Colonic mucosa (tissue), 4 donors: ENCODE data around the gene ITPRIPL2. TPM values are rescaled to one million over a fixed set of nuclear protein-coding genes. Genes with fewer than 3 reads are reported as not detected.

Source experiments
- DNase-seq: peaks from one replicate; pipeline ENCODE4 v3.0.0-alpha.2; 2020
- H3K27ac ChIP-seq: fragments of 200-600 bp; one replicate; pipeline ENCODE4 v1.8.0; 2021
- H3K27me3 ChIP-seq: fragments of 200-600 bp; one replicate; pipeline ENCODE4 v1.8.0; 2021
- H3K36me3 ChIP-seq: fragments of 200-600 bp; one replicate; pipeline ENCODE4 v1.8.0; 2021
- H3K4me1 ChIP-seq: fragments of 200-600 bp; one replicate; pipeline ENCODE4 v1.8.0; 2021; ENCODE audit warnings: mild to moderate bottlenecking
- H3K4me3 ChIP-seq: fragments of 200-600 bp; one replicate; pipeline ENCODE4 v1.8.0; 2021
- H3K9ac ChIP-seq, 2 donors: one replicate each; pipeline ENCODE4 v1.7.0; 2013; ENCODE audit warnings: control low read depth in 2 of 2, low read depth in 2 of 2, low read length in 2 of 2
- H3K9me3 ChIP-seq: fragments of 200-600 bp; one replicate; pipeline ENCODE4 v1.8.0; 2021
- intact Hi-C: fragments of 100-400 bp; cut with DNase I; formaldehyde crosslinking; loops from one replicate; pipeline ENCODE4 v1.14.1; 2022
- total RNA-seq, 2 donors: library from RNA; stranded (reverse); fragmentation: NEBNext Ultra II Directional in 1 of 2; extraction: Animal tissue kit (Norgen Biotek cat#: 25700) in 1 of 2; gene quantifications; one replicate each; pipeline ENCODE4 v1.2.1, GENCODE V29; 2021
- TF ChIP-seq, protein P1 (sequence below): fragments of 200-600 bp; IDR thresholded peaks from one replicate; pipeline ENCODE4 v1.8.0; 2022; ENCODE audit warnings: antibody characterized with exemption, mild to moderate bottlenecking
- donor health status: healthy.
- donor health status: DM: no; HTN: no; CAD: no.
- donor health status: DM: no; HTN: no; CAD: no.

Gene ITPRIPL2
- total RNA-seq, 2 donors from 2014 or later, result 34.9 to 36.2 TPM

DNA sequence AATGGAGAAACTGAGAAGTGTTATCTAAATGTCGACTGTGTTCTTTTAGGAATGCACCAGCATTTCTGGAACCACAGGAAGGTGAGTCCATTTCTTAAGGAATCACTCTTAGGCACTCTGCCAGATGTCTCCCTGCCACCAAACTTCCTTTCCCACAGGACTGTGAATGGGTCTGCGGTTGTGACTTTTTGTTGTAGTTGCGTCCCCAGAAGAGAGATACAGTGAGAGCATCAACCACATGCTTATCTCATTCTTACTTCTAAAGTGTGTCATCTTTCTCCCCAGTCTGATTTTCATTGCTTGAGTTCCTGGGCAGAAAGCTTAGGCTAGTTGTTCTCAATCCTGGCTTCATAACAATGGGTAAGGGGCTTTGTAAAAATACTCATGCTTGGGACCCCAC, 13.4 kb downstream of the ITPRIPL2 start:
- TF ChIP-seq, protein P1, sequence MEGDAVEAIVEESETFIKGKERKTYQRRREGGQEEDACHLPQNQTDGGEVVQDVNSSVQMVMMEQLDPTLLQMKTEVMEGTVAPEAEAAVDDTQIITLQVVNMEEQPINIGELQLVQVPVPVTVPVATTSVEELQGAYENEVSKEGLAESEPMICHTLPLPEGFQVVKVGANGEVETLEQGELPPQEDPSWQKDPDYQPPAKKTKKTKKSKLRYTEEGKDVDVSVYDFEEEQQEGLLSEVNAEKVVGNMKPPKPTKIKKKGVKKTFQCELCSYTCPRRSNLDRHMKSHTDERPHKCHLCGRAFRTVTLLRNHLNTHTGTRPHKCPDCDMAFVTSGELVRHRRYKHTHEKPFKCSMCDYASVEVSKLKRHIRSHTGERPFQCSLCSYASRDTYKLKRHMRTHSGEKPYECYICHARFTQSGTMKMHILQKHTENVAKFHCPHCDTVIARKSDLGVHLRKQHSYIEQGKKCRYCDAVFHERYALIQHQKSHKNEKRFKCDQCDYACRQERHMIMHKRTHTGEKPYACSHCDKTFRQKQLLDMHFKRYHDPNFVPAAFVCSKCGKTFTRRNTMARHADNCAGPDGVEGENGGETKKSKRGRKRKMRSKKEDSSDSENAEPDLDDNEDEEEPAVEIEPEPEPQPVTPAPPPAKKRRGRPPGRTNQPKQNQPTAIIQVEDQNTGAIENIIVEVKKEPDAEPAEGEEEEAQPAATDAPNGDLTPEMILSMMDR, result no peak
- H3K27ac ChIP-seq, result no peak overlapping the region
- H3K27me3 ChIP-seq, result no peaks in the 10 kb centered on the region
- intact Hi-C loops, result no loop called here
- no peak for DNase-seq
- H3K9me3 ChIP-seq, result no peaks in the 10 kb centered on the region
- peaks cover 9% of the 10 kb centered on the region for H3K4me1 ChIP-seq
- H3K9ac ChIP-seq, result no peak overlapping the region
- no peak overlapping the region for H3K4me3 ChIP-seq
- no peaks in the 10 kb centered on the region for H3K36me3 ChIP-seq

DNA sequence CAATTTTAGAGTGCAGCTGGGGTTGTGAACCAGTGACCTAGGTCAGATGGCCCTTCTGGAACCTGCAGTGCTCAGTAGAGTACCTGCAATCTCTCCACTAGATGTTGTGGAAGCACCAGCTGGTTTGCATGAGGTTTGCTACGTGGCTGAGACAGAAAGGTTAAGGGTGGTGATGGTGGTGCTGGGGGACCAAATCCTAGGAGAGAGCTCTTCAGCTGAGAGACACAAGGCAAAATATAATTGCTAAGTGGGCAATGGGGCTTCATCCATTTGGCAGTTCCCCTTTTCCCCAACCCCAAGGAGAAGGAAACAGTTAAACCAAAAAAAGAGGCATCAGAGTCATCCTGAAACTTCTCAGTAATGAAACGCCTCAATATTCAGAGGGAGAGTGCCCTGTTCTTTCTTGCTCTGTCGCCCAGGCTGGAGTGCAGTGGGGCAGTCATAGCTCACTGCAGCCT, 13.9 kb downstream of the ITPRIPL2 start:
- intact Hi-C loops, result no loop called here
- DNase-seq, result no peak
- H3K27ac ChIP-seq, result no peak overlapping the region
- H3K27me3 ChIP-seq, result no peaks in the 10 kb centered on the region
- TF ChIP-seq, protein P1, result no peak
- no peaks in the 10 kb centered on the region for H3K9me3 ChIP-seq
- H3K4me1 ChIP-seq, result peaks cover 9% of the 10 kb centered on the region
- no peaks in the 10 kb centered on the region for H3K36me3 ChIP-seq
- no peak overlapping the region for H3K9ac ChIP-seq
- H3K4me3 ChIP-seq, result no peak overlapping the region

DNA sequence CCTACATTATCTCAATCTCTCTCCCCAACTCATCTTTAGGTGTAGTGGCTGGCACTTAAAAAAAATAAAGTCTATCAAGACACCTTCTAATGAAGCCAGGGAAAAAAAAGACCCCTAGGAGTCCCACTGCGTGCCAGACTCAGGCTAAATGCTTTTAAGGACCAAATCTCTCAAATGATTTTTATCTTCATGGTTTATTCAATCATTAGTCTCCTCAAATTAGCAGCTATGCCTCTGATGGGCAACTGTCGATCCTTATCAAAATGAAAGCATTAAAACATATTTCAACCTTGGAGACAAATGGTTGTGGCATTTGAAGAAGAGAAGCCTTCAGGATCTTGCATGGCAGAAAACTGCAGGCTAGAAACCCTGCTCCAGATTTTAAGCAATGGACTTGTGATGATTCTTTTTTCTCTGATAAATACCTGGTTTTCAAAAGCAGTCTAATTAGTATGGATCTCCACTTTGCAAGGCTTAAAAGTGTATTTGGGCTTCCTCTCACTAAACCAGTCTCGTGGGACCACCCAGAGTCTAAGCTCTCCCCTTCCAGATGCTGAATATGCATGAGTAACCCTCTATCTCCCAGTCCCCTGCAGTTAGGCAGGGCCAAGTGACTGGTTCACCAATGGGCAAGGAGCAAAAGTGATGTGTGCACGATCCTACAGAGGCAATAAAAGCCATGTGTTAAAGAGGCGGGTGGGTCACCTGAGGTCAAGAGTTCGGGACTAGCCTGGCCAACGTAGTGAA, 14.9 kb downstream of the ITPRIPL2 start:
- Histone ChIP-seq H3K27me3 (no peaks in the 10 kb centered on the region), H3K4me1 (peaks cover 9% of the 10 kb centered on the region), H3K9me3 (no peaks in the 10 kb centered on the region), H3K9ac (no peak overlapping the region), H3K36me3 (no peaks in the 10 kb centered on the region), H3K27ac (no peak overlapping the region), H3K4me3 (no peak overlapping the region)
- DNase-seq, result no peak
- intact Hi-C loops, result no loop called here
- TF ChIP-seq, protein P1, result no peak

DNA sequence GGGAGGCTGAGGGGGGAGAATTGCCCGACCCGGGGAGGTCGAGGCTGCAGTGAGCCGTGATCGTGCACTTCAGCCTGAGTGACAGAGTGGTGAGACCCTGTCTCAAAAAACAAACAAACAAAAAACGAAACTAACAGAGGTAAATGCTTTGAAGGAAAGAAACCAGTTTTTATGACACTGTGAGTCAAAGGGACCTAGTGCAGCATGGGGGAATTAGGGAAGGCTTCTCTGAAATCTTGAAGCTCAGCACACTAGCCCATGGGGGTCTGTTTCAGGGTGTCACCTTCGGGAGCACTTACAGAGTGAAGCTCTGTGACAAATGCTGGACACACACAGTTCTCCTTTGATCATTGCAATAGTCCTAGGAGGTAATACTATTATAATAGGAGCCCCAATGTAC, 16.6 kb downstream of the ITPRIPL2 start:
- TF ChIP-seq, protein P1, result no peak
- no peaks in the 10 kb centered on the region for H3K9me3 ChIP-seq
- intact Hi-C loops, result no loop called here
- no peaks in the 10 kb centered on the region for H3K27me3 ChIP-seq
- no peak for DNase-seq
- H3K4me3 ChIP-seq, result no peak overlapping the region
- H3K9ac ChIP-seq, result peak overlapping the region in 1 of 2 donors; percentile 38
- H3K4me1 ChIP-seq, result peaks cover 10% of the 10 kb centered on the region
- H3K36me3 ChIP-seq, result no peaks in the 10 kb centered on the region
- H3K27ac ChIP-seq, result peak overlapping the region; percentile 42

DNA sequence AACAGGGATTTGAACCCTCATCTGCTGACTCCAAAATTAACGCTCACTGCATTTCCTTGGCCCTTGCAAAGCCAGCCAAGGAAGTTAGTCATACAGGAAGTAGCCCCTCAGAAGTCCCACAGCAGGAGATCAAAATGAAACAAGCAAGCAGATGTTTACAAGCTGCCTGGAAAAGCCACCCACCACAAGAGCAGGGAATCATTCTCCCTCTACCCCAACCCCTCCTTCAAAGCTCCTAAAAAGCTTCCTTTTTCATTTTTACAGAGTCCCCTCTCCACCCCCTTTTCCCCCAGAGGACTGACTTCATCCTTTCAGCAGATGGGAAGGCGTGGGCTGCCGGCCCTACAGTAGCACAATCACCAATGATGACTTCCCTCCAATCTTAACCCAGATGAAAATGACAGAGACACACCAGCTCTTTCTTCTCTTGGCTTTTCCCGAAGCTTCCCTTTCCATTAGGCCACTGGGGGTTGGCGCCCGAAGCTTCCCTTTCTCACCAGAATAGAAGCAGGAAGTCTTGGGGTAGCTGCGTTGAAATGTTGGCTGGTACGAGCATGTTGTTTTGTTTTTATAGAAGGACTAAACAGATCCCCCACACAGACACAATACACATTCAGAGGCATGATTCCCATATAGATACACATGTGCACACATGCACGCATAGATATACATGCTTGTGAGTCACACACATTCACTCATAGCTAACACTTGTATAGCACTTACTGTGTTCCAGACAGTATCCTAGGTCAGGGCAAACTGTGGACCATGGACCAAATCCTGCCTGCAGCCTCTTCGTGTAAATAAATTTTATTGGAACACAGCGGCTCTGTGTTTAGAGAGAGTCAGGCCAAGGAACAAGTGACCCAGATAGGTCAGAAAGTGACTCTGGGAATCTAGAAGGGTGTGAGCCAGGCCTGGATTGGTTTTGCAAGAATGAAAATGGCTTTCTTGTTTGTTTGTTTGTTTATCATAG, 17.4 kb downstream of the ITPRIPL2 start:
- Histone ChIP-seq H3K9me3 (no peaks in the 10 kb centered on the region), H3K4me1 (peaks cover 18% of the 10 kb centered on the region), H3K27me3 (no peaks in the 10 kb centered on the region), H3K36me3 (no peaks in the 10 kb centered on the region), H3K4me3 (no peak overlapping the region), H3K9ac (peak overlapping the region in 1 of 2 donors; percentile 38), H3K27ac (peak overlapping the region; percentile 42)
- peak; percentile 47 for DNase-seq
- intact Hi-C loops, result no loop called here
- TF ChIP-seq, protein P1, result no peak
